B cell (primary cell): ENCODE results near the gene MXRA8. TPM values are rescaled to one million over a fixed set of nuclear protein-coding genes. Genes with fewer than 3 reads are reported as not detected.

Experiments used
- ATAC-seq: fragments of 200-7000 bp; cut with Tn5 transposase; one replicate; pipeline ENCODE4 v1.10.0; 2021; ENCODE audit warnings: low read depth, mild to moderate bottlenecking, moderate number of reproducible peaks, moderate library complexity
- CTCF ChIA-PET: fragments of 350-600 bp; sonication (Branson Sonifier 250); formaldehyde crosslinking; loops from one replicate; lab custom pipeline; 2021; ENCODE audit warnings: antibody characterized with exemption, inconsistent platforms; lab: Charles Lee
- POLR2A ChIA-PET: fragments of 350-600 bp; sonication (Branson Sonifier 250); formaldehyde crosslinking; loops from one replicate; lab custom pipeline; 2021; ENCODE audit warnings: antibody characterized with exemption; lab: Charles Lee
- DNase-seq: peaks from one replicate; pipeline ENCODE4 v3.0.0; 2013
- H2AFZ ChIP-seq: 2 replicates; pipeline ENCODE4 v1.6.1; 2012; ENCODE audit warnings: mild to moderate bottlenecking, low read depth, low read length; ENCODE audit not compliant: insufficient read depth, poor library complexity, severe bottlenecking
- H3K27ac ChIP-seq, 2 donors: 1 replicate in 1 of 2; 2 replicates in 1 of 2; pipeline ENCODE4 v1.5.1; 2012 to 2013; ENCODE audit warnings: low read length in 2 of 2, mild to moderate bottlenecking in 2 of 2, moderate library complexity in 1 of 2
- H3K27me3 ChIP-seq, 4 experiments: fragments of 200-600 bp in 1 of 4; sonication (generic) in 1 of 4; replicated peaks in 1 of 4; 1 replicate in 2 of 4; 2 replicates in 2 of 4; pipeline versions ENCODE4 v1.6.1 to v1.7.0; 2013 to 2016; ENCODE audit warnings: low read length in 3 of 4, mild to moderate bottlenecking in 2 of 4, mixed read lengths in 1 of 4, moderate library complexity in 1 of 4; ENCODE audit not compliant: insufficient read depth in 4 of 4, control insufficient read depth in 3 of 4; ENCODE audit errors: control extremely low read depth in 1 of 4
- H3K36me3 ChIP-seq, 2 experiments: replicated peaks in 1 of 2; 1 replicate in 1 of 2; 2 replicates in 1 of 2; pipeline versions ENCODE4 v1.6.1 to v1.7.1; 2013; ENCODE audit warnings: low read length in 1 of 2; ENCODE audit not compliant: insufficient read depth in 2 of 2, control insufficient read depth in 1 of 2; ENCODE audit errors: control extremely low read depth in 1 of 2, extremely low read depth in 1 of 2
- H3K4me1 ChIP-seq, 2 donors: fragments of 200-600 bp in 1 of 2; sonication (generic) in 1 of 2; 1 replicate in 1 of 2; 2 replicates in 1 of 2; pipeline versions ENCODE4 v1.5.1 to v1.6.1; 2013 to 2017; ENCODE audit warnings: low read length in 2 of 2; ENCODE audit not compliant: control insufficient read depth in 2 of 2, insufficient read depth in 2 of 2
- H3K4me2 ChIP-seq: replicated peaks from 2 replicates; pipeline ENCODE3; 2012; ENCODE audit warnings: mild to moderate bottlenecking, low read depth, low read length; ENCODE audit not compliant: poor library complexity, severe bottlenecking
- H3K4me3 ChIP-seq, 5 experiments: fragments of 200-600 bp in 1 of 5; sonication (generic) in 1 of 5; 1 replicate in 3 of 5; 2 replicates in 2 of 5; pipeline versions ENCODE4 v1.5.1 to v1.7.0; 2011 to 2016; ENCODE audit warnings: low read length in 4 of 5, mild to moderate bottlenecking in 4 of 5, low read depth in 2 of 5, control low read depth in 1 of 5, moderate library complexity in 1 of 5; ENCODE audit not compliant: insufficient read depth in 1 of 5; ENCODE audit errors: control extremely low read depth in 1 of 5, extremely low read depth in 1 of 5
- H3K79me2 ChIP-seq: fragments of 200-600 bp; sonication (generic); one replicate; pipeline ENCODE4 v1.6.0; 2016; ENCODE audit warnings: low read length; ENCODE audit not compliant: control insufficient read depth, insufficient read depth
- H3K9ac ChIP-seq: fragments of 200-600 bp; sonication (generic); 2 replicates; pipeline ENCODE4 v1.6.1; 2017; ENCODE audit warnings: mild to moderate bottlenecking, low read length, moderate library complexity
- H3K9me3 ChIP-seq, 3 donors: one replicate each; pipeline versions ENCODE4 v1.6.1 to v1.7.1; 2013; ENCODE audit warnings: low read length in 2 of 3; ENCODE audit not compliant: control insufficient read depth in 2 of 3, insufficient read depth in 1 of 3; ENCODE audit errors: control extremely low read depth in 1 of 3
- H4K20me1 ChIP-seq: 2 replicates; pipeline ENCODE4 v1.6.0; 2012; ENCODE audit warnings: mild to moderate bottlenecking, low read length; ENCODE audit not compliant: insufficient read depth, control insufficient read depth, poor library complexity, severe bottlenecking
- H3K27ac Mint-ChIP-seq: one replicate; pipeline ENCODE4 v1.8.0; 2021; ENCODE audit warnings: mixed read lengths
- H3K27me3 Mint-ChIP-seq: one replicate; pipeline ENCODE4 v1.8.0; 2021; ENCODE audit warnings: mixed read lengths
- H3K4me1 Mint-ChIP-seq: one replicate; pipeline ENCODE4 v1.8.0; 2021; ENCODE audit warnings: mixed read lengths
- H3K4me3 Mint-ChIP-seq: one replicate; pipeline ENCODE4 v1.8.0; 2021; ENCODE audit warnings: mixed read lengths
- H3K9me3 Mint-ChIP-seq: one replicate; pipeline ENCODE4 v1.8.0; 2022; ENCODE audit warnings: mixed read lengths; ENCODE audit not compliant: insufficient read depth
- CTCF ChIP-seq: fragments of 200-600 bp; IDR thresholded peaks from one replicate; pipeline ENCODE4 v1.8.0; 2022; ENCODE audit warnings: antibody characterized with exemption, mild to moderate bottlenecking
- EZH2 ChIP-seq: IDR thresholded peaks from 2 replicates; pipeline ENCODE4 v1.6.1; 2012; ENCODE audit warnings: borderline replicate concordance, low read depth, mild to moderate bottlenecking, moderate library complexity, low read length; ENCODE audit not compliant: insufficient read depth, poor library complexity, severe bottlenecking
- WGBS: methylation state at CpG from one replicate; pipeline ENCODE4 v1.1.5; 2013; ENCODE audit warnings: missing lambda C conversion rate; ENCODE audit not compliant: insufficient coverage; 5-methylcytosine and 5-hydroxymethylcytosine counted together
- intact Hi-C: fragments of 100-400 bp; cut with micrococcal nuclease; formaldehyde crosslinking; loops from one replicate; pipeline ENCODE4 v1.10.0; 2022
- polyA plus RNA-seq: library from polyadenylated mRNA; depleted of rRNA; stranded (reverse); fragments of >200 nt; gene quantifications from 2 replicates; pipeline ENCODE4 v1.2.3, GENCODE V29; 2012
- total RNA-seq, 2 donors: library from RNA; stranded (reverse); fragments of 120-200 nt in 1 of 2; gene quantifications; 1 replicate in 1 of 2; 2 replicates in 1 of 2; pipeline versions ENCODE4 v1.2.3 to v1.2.4, GENCODE V29; 2013 to 2022

Gene MXRA8
- total and polyA plus RNA-seq, 2 donors (not counting 1 experiment from before 2014, with no cell fraction given), result 0.10 TPM; not detected in 1

DNA sequence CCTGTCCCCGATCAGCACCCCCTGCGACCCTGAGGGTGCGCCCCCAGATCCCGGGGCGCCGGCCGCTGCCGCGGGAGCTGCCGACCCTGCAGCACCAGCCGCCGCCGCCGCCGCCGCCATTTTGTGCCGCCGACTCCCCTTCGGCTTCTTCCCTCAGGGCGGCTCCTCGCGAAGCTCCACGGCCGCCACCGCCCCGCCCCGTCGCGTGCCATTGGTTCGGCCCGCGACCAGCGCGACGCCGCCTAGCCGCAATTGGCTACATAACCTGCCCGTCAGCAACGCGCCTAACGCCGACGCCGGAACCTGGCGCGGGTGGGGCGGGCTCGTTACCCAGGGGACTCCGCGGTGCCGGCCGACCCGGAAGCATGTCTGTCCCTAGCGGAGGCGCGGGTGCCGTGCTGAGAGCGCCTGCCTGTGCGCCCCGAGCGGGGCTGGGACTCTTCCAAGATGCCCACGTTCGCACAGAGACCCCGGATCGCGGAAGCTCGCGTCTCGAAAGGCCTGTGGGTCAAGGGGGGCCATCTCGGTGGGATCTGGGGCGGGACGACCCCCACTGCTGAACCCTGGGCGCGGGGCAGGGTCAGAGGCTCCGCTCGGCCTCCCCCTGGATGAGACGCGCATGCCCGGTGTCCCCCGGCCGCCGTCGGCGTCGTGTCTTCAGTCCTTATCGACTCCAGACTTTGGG, 41.0 kb upstream of the MXRA8 start, which contains the start of gene CCNL2:
CCNL2 (minus strand) TSS at position 149 of the 685 bp plus-strand sequence; CDS start at position 120, 29 bp downstream.
- no peaks in the 10 kb centered on the region for H3K27me3 ChIP-seq
- H3K4me1 ChIP-seq, result peaks cover 23 to 29% of the 10 kb centered on the region in 2 donors
- H3K9me3 ChIP-seq, result no peaks in the 10 kb centered on the region
- peak within 1 kb of the TSS; percentile 87 for H2AFZ ChIP-seq
- no peaks in the 10 kb centered on the region for H3K27me3 Mint-ChIP-seq
- peak; percentile 99 for DNase-seq
- under 1% methylated on average over 86 of the region's 86 CpGs for WGBS
- H4K20me1 ChIP-seq, result peaks cover 21% of the 10 kb centered on the region
- peaks cover 58% of the 10 kb centered on the region for H3K79me2 ChIP-seq
- ChIA-PET CTCF (interaction anchor here (0.7 to 2.3 kb wide), 10 partner anchors 8 to 511 kb away, joined by 3 to 12 read pairs (median 4); partner anchors contain the start of genes AURKAIP1 and MRPL20), POLR2A (interaction anchor here (0.6 to 2.0 kb wide), 8 partner anchors 8 to 509 kb away, joined by 3 to 23 read pairs (median 4); partner anchors contain the start of genes AURKAIP1, MRPL20 and UBE2J2)
- H3K4me2 ChIP-seq, result peak within 1 kb of the TSS; percentile 91
- H3K36me3 ChIP-seq, result peaks cover 0 to 46% of the 10 kb centered on the region in 2 experiments
- no peaks in the 10 kb centered on the region for H3K9me3 Mint-ChIP-seq
- peak within 1 kb of the TSS; percentile 94 for H3K4me3 Mint-ChIP-seq
- H3K27ac Mint-ChIP-seq, result peak within 1 kb of the TSS; percentile 91
- intact Hi-C loops, result loop anchor here (1.0 kb wide), 3 partner anchors 8 to 216 kb away; partner anchors contain the start of genes AURKAIP1, MIB2 and MRPL20
- peak within 1 kb of the TSS; percentile 70 to 85 for H3K27ac ChIP-seq
- peak; percentile 96 for ATAC-seq
- H3K4me3 ChIP-seq, result peak within 1 kb of the TSS; percentile 79 to 96 (median 92)
- peak within 1 kb of the TSS; percentile 90 for H3K9ac ChIP-seq
- H3K4me1 Mint-ChIP-seq, result peaks cover 49% of the 10 kb centered on the region
- TF ChIP-seq CTCF, result peak; percentile 67
- TF ChIP-seq EZH2, result no peak
